HG03196 (cell line): ENCODE measurements around the gene GPC5.
"Not testable (repeated sequence)": the region's sequence is repeated elsewhere in the genome, so short reads cannot be mapped to it uniquely, and the experiment has no call there.

ENCODE experiments used
- ATAC-seq: cut with Tn5 transposase; IDR thresholded peaks from one replicate; pipeline ENCODE4 v1.9.1; 2021; ENCODE audit not compliant: unreplicated experiment

GPC5 gene

DNA sequence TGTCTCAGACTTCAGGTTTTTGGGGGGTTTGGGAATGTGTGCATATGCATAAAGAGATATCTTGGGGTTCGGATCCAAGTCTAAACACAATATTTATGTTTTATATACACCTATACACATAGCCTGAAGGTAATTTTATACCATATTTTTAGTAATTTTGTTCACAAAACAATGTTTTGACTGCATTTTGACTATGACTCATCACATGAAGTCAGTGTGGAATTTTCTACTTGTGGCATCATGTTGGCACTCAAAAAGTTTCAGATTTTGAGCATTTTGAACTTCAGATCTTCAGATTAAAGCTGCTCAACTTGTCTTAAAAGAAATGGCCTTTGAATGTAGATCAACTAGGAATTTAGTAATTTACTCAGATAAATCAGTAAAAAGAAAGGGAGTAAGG is 1115.3 kb downstream of the GPC5 start:
- ATAC-seq: no peak

DNA sequence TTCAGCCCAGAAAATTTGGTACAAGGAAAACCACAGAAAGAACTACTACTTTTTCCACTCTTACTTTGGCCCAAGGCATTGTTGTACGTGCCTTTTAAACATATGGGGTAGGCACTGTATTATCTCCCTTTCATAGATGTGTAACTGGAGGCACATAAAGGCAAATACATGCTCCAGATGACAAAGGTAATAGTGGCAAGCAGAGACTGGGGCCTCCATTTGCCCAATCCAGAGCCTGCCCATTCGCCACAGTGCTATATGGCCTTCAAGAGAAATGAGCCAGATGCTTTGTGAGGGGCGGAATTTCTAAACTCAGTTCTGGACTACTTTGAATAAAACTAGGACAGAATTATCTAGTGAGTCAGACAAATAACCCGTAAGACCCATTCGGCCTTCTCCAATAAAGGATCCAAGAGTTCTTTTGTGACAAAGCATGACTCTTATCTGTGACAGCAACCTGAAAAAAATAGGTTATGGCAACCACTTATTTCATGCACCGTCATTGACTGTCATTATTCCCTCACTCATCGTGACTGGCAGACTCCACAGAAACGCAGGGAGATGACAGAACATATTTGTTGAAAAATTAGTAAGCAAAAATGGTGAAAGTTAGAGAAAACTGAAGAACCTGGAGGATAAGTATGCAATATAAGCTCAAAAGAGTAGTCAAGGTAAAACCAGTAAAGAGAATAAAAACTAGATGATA is 1116.2 kb downstream of the GPC5 start:
- no peak for ATAC-seq

DNA sequence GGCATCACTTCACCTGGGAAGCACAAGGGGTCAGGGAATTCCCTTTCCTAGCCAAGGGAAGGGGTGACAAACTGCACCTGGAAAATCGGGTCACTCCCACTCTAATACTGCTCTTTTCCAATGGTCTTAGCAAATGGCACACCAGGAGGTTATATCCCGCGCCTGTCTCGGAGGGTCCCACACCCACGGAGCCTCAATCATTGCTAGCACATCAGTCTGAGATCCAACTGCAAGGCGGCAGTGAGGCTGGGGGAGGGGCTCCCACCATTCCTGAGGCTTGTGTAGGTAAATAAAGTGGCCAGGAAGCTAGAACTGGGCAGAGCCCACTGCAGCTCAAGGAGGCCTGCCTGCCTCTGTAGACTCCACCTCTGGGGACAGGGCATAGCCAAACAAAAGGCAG is 1118.5 kb downstream of the GPC5 start:
- ATAC-seq: not testable (repeated sequence)

DNA sequence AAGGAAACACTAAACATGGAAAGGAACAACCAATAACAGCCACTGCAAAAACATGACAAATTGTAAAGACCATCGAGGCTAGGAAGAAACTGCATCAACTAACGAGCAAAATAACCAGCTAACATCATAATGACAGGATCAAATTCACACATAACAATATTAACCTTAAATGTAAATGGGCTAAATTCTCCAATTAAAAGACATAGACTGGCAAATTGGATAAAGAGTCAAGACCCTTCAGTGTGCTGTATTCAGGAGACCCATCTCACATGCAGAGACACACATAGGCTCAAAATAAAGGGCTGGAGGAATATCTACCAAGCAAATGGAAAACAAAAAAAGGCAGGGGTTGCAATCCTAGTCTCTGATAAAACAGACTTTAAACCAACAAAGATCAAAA is 1120.2 kb downstream of the GPC5 start:
- ATAC-seq: not testable (repeated sequence)

DNA sequence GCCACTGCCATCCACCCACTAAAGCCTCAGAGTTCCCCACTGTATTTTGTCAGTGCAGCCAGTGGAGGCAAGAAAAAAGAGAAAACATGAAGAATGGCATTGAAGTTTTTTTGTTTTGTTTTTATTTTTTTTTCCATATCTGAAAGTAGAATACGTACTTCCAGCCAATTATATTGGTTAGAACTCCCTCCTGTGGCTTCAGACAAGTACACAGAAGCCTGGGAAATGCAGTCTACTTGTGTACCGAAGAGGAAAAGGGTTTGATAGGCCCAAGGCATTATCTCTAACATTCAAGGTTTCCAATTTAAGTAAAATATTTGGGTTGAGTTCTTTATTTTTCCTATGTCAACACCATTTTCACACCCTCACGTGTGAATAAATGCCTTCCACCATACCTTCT is 1131.9 kb downstream of the GPC5 start:
- no peak for ATAC-seq

DNA sequence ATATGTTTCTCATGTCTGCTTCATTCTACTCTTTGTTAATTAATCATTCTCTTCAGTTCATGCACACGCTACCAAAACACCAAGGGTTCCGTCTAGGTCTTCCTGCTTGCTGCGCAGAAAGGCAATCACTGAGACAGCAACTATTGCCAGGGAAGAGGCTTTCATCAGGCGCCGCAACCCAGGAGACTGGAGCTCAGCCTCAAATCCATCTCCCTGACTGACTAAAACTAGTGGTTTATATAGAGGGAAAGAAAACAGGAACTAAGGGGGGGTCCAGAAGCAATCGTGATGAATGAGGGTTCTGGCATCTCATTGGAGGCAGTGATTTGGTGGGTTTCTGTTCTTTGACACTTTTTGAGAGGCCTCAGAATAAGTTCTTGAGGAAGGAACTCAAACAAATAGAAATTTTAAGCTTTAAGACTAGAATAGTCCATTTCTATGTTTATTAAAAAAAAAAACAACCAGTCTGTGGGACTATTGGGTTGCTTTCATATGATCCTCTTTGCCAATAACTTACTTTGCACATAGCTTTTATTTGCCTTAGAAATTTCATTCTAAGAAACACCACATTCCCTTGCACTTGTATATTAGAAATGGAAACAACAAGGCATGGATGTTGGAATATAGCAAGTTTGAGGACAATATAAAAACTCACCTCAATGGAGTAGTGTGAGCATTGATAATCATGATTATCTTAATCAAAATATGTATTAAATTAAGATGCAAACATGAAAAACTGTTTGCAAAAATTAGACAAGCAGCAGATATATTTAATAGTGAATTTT is 1137.0 kb downstream of the GPC5 start:
- no peak for ATAC-seq

DNA sequence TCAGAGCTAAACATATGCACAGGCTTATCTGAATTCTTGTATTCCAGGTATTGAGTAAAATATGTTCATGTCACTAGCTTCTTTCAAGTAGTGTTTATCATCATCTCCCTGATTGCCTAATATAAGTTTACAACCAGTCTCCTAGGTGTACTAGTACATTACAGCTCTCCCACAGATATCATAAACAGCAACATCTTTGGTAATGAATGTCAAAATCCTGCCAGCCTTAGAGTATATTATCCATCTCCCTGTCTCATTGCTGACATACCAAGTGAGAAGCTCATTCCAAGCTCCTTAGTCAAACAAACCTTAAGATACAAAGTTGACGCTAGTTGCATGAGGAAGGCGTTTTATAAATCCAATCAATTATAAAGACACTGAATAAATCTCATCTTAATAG is 1139.0 kb downstream of the GPC5 start:
- no peak for ATAC-seq

DNA sequence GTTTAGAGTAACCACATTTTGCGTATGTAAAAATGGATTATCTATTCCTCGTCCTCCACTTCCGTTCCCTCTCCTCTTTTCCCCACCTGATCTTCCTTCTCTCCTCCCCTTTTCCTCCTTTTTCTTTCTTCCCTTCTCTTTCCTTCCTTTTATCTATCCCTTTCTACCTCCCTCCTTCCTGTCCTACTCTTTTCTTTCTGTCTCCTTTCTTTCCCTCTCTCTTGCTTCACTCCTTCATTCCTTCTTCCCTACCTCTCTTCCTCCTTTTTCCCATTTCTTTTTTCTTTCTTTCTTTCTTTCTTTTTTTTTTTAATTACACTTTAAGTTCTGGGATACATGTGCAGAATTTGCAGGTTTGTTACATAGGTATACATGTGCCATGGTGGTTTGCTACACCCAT is 1139.7 kb downstream of the GPC5 start:
- no peak for ATAC-seq

DNA sequence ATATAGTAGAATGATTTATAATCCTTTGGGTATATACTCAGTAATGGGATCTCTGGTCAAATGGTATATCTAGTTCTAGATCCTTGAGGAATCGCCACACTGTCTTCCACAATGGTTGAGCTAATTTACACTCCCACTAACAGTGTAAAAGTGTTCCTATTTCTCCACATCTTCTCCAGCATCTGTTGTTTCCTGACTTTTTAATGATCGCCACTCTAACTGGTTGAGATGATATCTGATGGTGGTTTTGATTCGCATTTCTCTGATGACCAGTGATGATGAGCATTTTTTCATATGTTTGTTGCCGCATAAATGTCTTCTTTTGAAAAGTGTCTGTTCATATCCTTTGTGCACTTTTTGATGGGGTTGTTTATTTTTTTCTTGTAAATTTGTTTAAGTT is 1140.7 kb downstream of the GPC5 start:
- not testable (repeated sequence) for ATAC-seq

DNA sequence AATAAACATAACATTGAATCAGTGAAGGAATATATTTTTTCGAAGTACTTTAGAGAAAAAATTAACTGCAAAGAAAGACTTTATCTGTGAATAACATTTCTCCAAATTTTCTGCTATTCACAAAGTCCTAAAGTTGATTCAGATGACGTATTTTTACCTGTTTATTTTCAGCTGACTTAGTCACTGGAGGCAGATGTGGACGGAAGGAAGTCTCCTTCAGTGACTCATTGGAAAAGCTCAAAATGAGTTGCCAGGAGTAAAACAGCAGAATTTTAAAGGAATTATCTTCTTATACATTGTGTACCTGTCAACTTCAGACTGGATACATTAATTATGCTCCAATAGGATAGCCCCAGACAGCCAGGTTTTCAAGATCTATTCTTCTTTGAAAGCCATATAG is 1148.8 kb downstream of the GPC5 start:
- no peak for ATAC-seq

DNA sequence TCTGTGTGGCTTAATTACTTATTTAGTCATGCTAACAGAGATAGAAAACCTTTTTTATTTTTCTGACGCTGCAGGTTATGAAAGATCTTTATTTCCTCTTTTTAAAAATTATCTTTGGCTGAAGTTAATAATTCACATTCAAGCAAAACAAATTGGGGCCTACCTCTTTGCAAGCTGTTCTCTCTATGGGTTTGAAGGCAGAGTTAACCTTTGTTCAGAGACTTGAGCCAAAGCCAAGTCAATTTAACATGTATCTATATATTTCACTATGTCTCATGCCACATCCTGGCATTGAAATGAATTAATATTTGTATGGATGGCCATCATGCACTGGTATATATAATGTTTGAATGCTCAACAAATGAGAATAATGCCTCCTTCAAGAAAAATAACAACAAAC is 1150.9 kb downstream of the GPC5 start:
- no peak for ATAC-seq

DNA sequence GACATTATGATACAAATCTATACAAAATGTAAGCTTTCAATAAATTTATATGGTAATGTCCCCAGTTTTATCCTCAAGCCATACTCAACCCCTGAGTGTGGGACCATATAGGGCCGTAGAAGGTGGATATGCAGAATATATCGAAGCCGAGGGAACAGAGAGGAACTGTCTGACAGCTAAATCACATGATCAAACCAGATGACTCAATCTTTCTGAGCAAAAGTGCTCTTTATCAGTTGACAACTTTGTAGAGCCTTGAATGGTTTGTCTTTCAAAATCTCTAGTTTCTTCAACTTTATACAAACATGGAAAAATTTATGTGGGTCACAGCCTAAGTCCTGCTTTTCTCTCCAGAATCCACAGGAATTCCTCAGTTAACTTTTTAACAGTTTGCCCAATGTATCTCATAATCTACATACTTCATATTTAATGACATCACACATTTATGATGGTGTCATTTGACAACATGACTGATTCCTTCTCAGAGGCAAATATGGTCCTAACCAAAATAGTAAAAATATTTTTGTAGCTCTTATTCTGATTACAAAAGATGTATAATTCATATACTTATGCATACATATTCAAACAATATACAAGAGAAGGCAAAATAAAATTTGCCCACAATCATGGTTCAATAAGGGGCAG is 1155.2 kb downstream of the GPC5 start:
- ATAC-seq: no peak

DNA sequence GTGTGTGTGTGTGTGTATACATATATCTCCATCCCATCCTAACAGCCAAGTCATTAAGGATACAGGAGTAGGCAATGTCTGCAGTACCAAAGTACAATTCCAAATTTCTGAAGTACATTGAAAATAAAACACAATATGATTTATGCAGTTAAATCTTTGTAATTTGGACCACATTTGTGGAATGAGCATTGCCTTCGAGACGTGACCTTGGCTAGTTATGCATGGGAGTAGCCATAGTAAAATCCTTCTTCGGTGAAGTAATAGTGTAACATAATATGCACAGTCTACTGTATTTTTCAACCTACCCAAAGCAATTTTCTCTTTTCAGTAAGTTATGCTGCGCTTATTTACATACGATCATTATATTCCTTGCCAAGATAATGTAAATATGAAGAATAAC is 1162.5 kb downstream of the GPC5 start:
- no peak for ATAC-seq

DNA sequence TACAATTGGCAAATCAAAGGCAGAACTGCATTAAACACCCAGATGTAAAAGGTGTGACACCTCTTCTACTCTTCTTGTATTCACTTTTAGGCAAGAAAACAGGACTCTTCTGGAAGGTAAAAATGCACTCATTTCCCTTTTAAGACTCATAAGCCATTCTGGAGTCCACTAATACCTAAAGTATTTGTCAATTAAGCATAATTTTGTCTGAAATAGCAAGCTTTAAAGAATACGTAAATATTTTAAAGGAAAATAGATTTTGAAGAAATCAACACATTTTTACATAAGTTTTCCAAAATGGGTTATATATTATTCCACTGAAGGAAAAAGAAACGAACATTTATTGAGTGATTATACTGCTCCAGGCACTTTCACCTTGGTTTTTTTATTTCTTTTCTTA is 1166.5 kb downstream of the GPC5 start:
- no peak for ATAC-seq

DNA sequence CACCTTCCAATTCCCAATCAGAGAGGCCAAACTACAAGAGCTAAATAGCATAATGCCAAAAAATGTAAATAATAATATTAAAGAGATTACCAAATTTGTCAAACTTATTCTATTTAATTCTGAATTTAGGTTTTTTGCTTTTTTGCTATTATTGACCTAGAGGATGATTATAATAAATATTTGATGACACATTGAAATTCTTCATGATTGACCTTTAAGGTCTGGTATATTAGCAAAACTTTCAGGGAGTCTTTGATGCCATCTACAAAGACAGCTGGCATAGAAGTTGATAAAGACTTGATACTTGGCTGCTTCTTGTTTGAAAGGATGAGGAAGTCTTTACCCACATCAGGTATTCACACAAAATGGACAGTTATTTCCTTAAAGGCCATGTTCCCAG is 1168.3 kb downstream of the GPC5 start:
- ATAC-seq: no peak

DNA sequence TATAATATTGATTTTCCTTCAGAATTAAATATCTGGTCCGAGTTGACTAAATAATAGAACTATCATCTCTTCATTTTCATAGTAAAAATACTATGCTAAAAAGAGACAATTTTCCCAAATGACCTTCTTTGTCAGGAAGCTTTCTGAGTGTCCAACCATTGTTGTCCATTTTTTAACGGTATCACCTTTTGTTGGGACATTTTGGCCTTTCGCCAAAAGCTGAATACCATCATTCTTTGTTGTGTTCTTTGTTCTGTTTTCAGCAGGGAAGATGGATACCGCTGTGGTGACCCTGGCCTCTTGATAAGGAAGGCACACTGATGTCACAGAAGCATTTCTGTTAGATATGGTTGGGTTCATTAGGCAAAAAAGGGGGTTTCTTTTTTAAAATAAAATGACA is 1173.8 kb downstream of the GPC5 start:
- ATAC-seq: no peak

DNA sequence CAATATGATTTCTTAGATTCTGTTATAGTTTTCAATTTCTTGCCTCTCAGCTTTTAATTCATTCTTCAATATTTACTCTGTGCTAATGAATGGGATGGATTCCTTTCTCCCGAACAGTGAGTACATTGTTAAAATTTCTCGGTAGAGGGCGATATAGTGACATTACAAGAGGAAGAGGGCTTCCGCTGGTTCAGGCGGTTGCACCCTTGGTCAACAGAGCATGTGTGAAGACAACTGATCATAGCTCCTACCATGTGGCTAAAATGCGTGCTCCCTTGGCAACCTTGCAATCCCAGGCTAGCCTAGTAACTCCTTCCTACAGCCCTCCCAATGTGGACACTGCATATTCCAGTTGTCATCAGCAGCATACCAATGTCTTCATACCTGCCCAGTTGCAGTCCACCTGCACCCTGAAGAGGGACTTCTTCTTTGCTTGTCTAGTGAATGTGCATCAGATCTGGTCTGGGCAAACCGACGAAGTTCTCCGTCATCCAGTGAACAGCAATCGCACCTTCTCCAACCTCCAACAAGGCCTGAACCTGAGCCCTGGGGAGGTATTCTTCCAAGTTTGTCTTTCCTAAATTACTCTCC is 1175.1 kb downstream of the GPC5 start:
- no peak for ATAC-seq

DNA sequence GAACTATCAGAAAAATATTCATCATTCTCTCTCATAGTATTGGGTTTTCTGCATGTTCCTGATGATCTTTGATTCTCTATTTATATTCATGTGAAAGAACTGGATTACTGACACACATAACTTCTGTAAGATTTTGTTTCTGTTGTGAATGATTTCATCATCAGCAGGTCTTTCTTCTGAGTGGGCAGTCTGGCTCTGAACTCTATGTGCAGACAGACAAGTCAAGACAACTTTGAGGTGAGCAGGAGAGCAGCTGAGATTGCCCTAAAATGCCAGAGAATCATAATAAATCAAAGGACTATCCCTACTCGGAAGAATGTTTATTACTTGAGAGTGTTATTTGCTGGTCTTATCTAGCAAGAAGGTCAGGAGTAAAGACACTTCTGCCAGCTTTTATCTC is 1176.1 kb downstream of the GPC5 start:
- ATAC-seq: no peak

DNA sequence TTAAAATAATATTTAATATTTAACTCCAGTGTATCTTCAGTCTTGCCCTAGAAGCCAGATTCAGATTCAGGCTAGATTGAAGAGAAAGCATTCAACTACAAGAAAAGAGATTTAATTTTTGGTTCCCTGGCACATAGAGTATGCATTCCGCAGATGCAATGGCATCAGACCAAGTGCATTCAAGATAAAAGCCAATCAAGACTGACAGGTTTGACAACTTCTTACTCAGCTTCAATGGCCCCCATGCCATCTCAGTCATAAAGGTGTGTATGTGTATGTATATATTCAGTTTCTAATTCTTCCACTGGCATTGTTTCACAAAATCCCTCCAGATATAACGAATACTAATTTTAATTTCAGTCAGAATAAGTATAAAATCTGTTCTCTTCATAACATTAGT is 1177.4 kb downstream of the GPC5 start:
- ATAC-seq: no peak

DNA sequence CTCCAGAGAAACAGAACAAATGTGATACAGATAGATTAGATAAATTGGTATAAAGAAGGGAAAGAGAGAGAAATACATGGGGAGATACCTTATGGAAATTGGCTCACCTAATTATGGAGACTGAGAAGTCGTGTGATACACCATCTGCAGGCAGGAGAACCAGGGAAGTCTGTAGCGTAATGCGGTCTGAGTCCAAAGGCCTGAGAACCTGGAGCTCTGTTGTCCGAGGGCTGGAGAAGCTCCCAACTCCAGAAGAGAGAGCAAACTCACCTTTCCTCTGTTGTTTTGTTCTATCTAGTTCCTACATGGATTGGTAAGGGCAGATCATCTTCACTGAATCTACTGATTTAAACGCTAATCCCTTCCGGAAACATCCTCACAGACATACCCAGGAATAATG is 1179.9 kb downstream of the GPC5 start:
- ATAC-seq: no peak

DNA sequence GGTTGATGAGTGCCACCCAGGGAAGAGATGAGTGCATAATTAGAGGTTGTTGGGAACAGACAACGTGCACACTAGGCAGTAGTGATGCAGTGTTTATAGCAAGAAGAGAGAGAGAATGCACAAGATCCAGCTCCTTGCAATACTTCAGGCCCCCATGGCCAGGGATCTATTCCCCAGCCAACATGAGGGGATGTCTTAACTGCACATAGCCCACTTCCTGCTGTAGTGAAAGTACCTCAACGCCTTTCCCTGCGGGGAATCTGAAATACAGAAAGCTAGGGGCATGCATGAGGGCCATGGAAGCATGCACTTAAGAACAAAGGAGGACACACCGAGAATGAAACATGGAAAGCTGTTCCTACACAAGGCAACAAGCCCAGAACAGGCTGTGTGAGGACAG is 1191.5 kb downstream of the GPC5 start:
- ATAC-seq: no peak

DNA sequence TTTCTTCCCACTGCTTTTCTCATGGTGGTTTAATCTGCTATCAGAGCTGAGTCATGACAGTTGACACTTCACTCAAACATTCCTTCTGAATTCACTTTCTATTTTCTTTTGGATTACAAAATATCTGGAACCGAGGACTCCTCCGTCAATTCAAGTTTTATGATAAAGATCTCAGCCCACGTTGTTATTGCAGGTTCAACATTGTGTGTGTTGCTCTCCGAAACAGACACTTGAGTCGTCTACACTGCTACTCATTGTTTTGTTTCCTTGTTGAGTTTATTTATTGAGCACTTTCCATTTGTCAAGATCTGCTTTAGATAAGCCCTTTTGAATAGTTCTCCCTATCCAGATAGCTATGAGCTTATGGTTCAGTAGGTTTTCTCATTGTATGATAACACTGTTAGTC is 1192.1 kb downstream of the GPC5 start:
- ATAC-seq: no peak
